Measurements from ENCODE around the gene IL31.

Gene IL31

GRCh38 chr12:122190842-122191668 lies 17.0 kb upstream of the IL31 start:
- Histone ChIP-seq H3K9ac (ENCODE audit: low read length) (no peak overlapping the region), H3F3A (ENCODE audit: insufficient read depth) (no peaks in the 10 kb centered on the region), H3K79me2 (ENCODE audit: insufficient read depth, low read length) (no peaks in the 10 kb centered on the region), H3K36me3 (ENCODE audit: low read length) (no peaks in the 10 kb centered on the region), H3K9me2 (replicated peaks; ENCODE audit: insufficient read depth, low read length) (no peaks in the 10 kb centered on the region), H3K27ac (ENCODE audit: low read depth, low read length) (no peak overlapping the region), H3K4me3 (ENCODE audit: insufficient read depth, low read length, poor library complexity, severe bottlenecking) (no peak overlapping the region), H3K27me3 (ENCODE audit: low read length) (no peaks in the 10 kb centered on the region), H3K4me2 (ENCODE audit: low read depth, low read length, poor library complexity, severe bottlenecking) (no peak overlapping the region), H2AFZ (ENCODE audit: low read depth, low read length, severe bottlenecking) (no peak overlapping the region), H4K20me1 (ENCODE audit: low read depth, low read length) (no peaks in the 10 kb centered on the region), H3K9me3 (ENCODE audit: insufficient read depth, low read length) (no peaks in the 10 kb centered on the region)
- TF ChIP-seq, protein P1, sequence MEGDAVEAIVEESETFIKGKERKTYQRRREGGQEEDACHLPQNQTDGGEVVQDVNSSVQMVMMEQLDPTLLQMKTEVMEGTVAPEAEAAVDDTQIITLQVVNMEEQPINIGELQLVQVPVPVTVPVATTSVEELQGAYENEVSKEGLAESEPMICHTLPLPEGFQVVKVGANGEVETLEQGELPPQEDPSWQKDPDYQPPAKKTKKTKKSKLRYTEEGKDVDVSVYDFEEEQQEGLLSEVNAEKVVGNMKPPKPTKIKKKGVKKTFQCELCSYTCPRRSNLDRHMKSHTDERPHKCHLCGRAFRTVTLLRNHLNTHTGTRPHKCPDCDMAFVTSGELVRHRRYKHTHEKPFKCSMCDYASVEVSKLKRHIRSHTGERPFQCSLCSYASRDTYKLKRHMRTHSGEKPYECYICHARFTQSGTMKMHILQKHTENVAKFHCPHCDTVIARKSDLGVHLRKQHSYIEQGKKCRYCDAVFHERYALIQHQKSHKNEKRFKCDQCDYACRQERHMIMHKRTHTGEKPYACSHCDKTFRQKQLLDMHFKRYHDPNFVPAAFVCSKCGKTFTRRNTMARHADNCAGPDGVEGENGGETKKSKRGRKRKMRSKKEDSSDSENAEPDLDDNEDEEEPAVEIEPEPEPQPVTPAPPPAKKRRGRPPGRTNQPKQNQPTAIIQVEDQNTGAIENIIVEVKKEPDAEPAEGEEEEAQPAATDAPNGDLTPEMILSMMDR (IDR thresholded peaks at IDR 0.05; ENCODE audit: insufficient read depth, low read length, poor library complexity, severe bottlenecking), result peak; percentile 83
- no peak for TF ChIP-seq EZH2phosphoT487 (conservative IDR thresholded peaks at IDR 0.05; ENCODE audit: low read length)

DNA sequence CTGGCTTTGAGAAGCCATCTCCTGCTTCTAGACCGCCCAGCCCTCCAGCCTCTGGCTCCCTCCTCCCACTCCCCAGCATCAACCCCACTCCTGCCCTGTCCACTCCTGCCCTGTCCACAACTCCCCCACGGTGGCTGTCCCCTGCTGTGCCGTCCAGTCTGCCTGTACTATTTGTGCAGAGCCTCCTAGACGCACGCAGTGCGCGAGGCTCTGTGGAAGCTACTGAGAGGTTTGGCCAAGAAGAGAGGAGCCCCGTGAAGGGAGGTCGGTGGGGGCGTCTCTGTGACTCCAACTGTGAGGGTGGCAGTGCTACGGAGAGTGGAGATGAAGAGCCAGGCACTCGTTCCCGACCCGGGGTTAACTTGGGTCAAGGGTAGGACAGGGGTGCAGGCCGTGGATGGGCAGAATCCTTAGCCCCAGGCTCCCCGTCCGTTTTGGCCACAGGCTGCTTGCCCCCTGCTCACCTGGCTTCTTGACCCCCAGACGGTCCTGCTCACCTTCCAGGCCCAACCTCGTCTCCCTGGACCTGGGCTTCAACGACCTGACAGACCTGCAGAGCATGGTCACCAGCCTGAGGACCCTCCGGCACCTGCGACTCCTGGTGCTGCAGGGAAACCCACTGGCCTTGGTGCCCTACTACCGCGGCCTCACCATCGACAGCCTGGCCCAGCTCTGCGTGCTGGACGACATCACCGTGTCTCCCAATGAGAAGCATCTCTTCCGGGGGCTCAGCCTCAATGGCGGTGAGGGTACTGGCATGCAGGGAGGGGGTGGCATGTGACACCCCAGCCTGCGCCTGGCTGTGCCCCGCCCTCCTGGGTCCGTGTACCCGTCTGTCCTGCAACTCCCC lies 15.8 kb upstream of the IL31 start:
- Histone ChIP-seq H3K9ac (ENCODE audit: low read length) (no peak overlapping the region), H3K4me2 (ENCODE audit: low read depth, low read length, poor library complexity, severe bottlenecking) (no peak overlapping the region)
- TF ChIP-seq, protein P1 (IDR thresholded peaks at IDR 0.05; ENCODE audit: insufficient read depth, low read length, poor library complexity, severe bottlenecking), result no peak
- TF ChIP-seq EZH2phosphoT487 (conservative IDR thresholded peaks at IDR 0.05; ENCODE audit: low read length), result no peak

DNA sequence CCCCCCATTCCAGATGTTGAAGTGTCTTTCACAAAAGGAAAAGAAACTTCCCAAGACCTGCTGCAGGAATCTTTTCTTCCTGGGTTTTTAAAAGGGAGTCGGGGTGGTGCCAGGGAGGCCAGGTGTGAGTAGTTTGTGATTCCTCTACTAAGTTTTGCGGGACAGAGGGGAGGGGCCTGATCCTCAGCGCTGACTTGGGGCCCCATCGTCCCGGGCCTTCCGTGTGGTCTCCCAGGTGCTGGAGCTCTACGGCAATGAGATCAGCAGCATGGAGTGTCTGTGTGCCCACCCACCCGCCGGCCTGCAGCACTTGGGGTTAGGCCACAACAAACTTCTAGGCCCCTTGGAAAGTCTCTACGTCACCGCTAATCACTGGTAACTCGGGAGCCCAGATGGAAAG lies 13.4 kb upstream of the IL31 start:
- Histone ChIP-seq H3K9me2 (replicated peaks; ENCODE audit: insufficient read depth, low read length) (no peaks in the 10 kb centered on the region), H3K4me3 (ENCODE audit: insufficient read depth, low read length, poor library complexity, severe bottlenecking) (no peak overlapping the region), H3K4me2 (ENCODE audit: low read depth, low read length, poor library complexity, severe bottlenecking) (no peak overlapping the region), H3K36me3 (ENCODE audit: low read length) (no peaks in the 10 kb centered on the region), H3K79me2 (ENCODE audit: insufficient read depth, low read length) (no peaks in the 10 kb centered on the region), H2AFZ (ENCODE audit: low read depth, low read length, severe bottlenecking) (no peak overlapping the region), H3K9me3 (ENCODE audit: insufficient read depth, low read length) (no peaks in the 10 kb centered on the region), H3K9ac (ENCODE audit: low read length) (no peak overlapping the region), H3K27ac (ENCODE audit: low read depth, low read length) (no peak overlapping the region), H3F3A (ENCODE audit: insufficient read depth) (no peaks in the 10 kb centered on the region), H4K20me1 (ENCODE audit: low read depth, low read length) (no peaks in the 10 kb centered on the region), H3K27me3 (ENCODE audit: low read length) (no peaks in the 10 kb centered on the region)
- TF ChIP-seq EZH2phosphoT487 (conservative IDR thresholded peaks at IDR 0.05; ENCODE audit: low read length), result no peak
- TF ChIP-seq, protein P1 (IDR thresholded peaks at IDR 0.05; ENCODE audit: insufficient read depth, low read length, poor library complexity, severe bottlenecking), result no peak

More for the DNA sequence above, 15.8 kb upstream of the IL31 start:
- Histone ChIP-seq H3F3A (ENCODE audit: insufficient read depth) (no peaks in the 10 kb centered on the region), H4K20me1 (ENCODE audit: low read depth, low read length) (no peaks in the 10 kb centered on the region), H3K27ac (ENCODE audit: low read depth, low read length) (no peak overlapping the region), H3K9me2 (replicated peaks; ENCODE audit: insufficient read depth, low read length) (no peaks in the 10 kb centered on the region), H3K27me3 (ENCODE audit: low read length) (no peaks in the 10 kb centered on the region), H2AFZ (ENCODE audit: low read depth, low read length, severe bottlenecking) (no peak overlapping the region), H3K79me2 (ENCODE audit: insufficient read depth, low read length) (no peaks in the 10 kb centered on the region), H3K4me3 (ENCODE audit: insufficient read depth, low read length, poor library complexity, severe bottlenecking) (no peak overlapping the region), H3K36me3 (ENCODE audit: low read length) (no peaks in the 10 kb centered on the region), H3K9me3 (ENCODE audit: insufficient read depth, low read length) (no peaks in the 10 kb centered on the region)
